GM06990 (cell line): ENCODE data around the gene ADAMTS17.

Source experiments
- DNase-seq: peaks from one replicate; pipeline ENCODE4 v3.0.0-alpha.2; 2011; ENCODE audit not compliant: insufficient read length; ENCODE audit errors: extremely low read depth
- H3K27me3 ChIP-seq: replicated peaks from 2 replicates; pipeline ENCODE4 v1.6.0; 2011; ENCODE audit warnings: low read length; ENCODE audit not compliant: control insufficient read depth, insufficient read depth
- H3K36me3 ChIP-seq: 2 replicates; pipeline ENCODE4 v1.5.1; 2011; ENCODE audit warnings: low read length; ENCODE audit not compliant: control insufficient read depth, insufficient read depth
- H3K4me3 ChIP-seq: replicated peaks from 2 replicates; pipeline ENCODE4 v1.5.1; 2011; ENCODE audit warnings: low read depth, mild to moderate bottlenecking, control low read depth, low read length
- CTCF ChIP-seq: IDR thresholded peaks from 2 replicates; pipeline ENCODE4 v1.5.1; 2011; ENCODE audit warnings: low read length, control low read depth, mild to moderate bottlenecking, inconsistent platforms; ENCODE audit not compliant: insufficient read depth, poor library complexity, severe bottlenecking

ADAMTS17 gene

GRCh38 chr15:100204211-100204610 is 137.6 kb downstream of the ADAMTS17 start:
- H3K4me3 ChIP-seq = no peak overlapping the region
- DNase-seq = no peak
- no peaks in the 10 kb centered on the region for H3K27me3 ChIP-seq
- TF ChIP-seq CTCF = no peak
- no peaks in the 10 kb centered on the region for H3K36me3 ChIP-seq

GRCh38 chr15:100202309-100202960 is 139.3 kb downstream of the ADAMTS17 start:
- DNase-seq = no peak
- no peaks in the 10 kb centered on the region for H3K36me3 ChIP-seq
- no peaks in the 10 kb centered on the region for H3K27me3 ChIP-seq
- no peak overlapping the region for H3K4me3 ChIP-seq
- TF ChIP-seq CTCF = no peak

- DNase-seq = peak; percentile 44
- H3K36me3 ChIP-seq = no peaks in the 10 kb centered on the region
- no peaks in the 10 kb centered on the region for H3K27me3 ChIP-seq
- no peak overlapping the region for H3K4me3 ChIP-seq
- TF ChIP-seq CTCF = no peak
Measured at GRCh38 chr15:100201376-100202280, 140.1 kb downstream of the ADAMTS17 start.

GRCh38 chr15:100200287-100200880 is 141.4 kb downstream of the ADAMTS17 start:
- H3K4me3 ChIP-seq = no peak overlapping the region
- no peak for TF ChIP-seq CTCF
- no peak for DNase-seq
- no peaks in the 10 kb centered on the region for H3K27me3 ChIP-seq
- no peaks in the 10 kb centered on the region for H3K36me3 ChIP-seq

GRCh38 chr15:100199711-100200286 is 142.0 kb downstream of the ADAMTS17 start:
- Histone ChIP-seq H3K36me3 (no peaks in the 10 kb centered on the region), H3K27me3 (no peaks in the 10 kb centered on the region), H3K4me3 (no peak overlapping the region)
- no peak for DNase-seq
- TF ChIP-seq CTCF = no peak
